Calu3 (cell line): ENCODE results near the gene SERPINB5. TPM values are rescaled to one million over a fixed set of nuclear protein-coding genes. Genes with fewer than 3 reads are reported as not detected.
"Not testable (repeated sequence)": the region's sequence is repeated elsewhere in the genome, so short reads cannot be mapped to it uniquely, and the experiment has no call there.

Source experiments
- BruUV-seq: library from RNA; stranded (reverse); fragments of 400-500 nt; replicated peaks from 2 replicates; lab custom pipeline; 2021; lab: Mats Ljungman, UMichigan
- CTCF ChIA-PET: fragments of 300-600 bp; sonication (Branson Sonifier 250); formaldehyde crosslinking; loops from one replicate; lab custom pipeline; 2022; ENCODE audit warnings: antibody characterized with exemption; lab: Charles Lee
- DNase-seq: peaks from one replicate; pipeline ENCODE4 v3.0.0; 2022
- H3K27ac Mint-ChIP-seq: one replicate; pipeline ENCODE4 v1.8.0; 2022; ENCODE audit warnings: mixed read lengths; ENCODE audit not compliant: unreplicated experiment
- H3K27me3 Mint-ChIP-seq: one replicate; pipeline ENCODE4 v1.8.0; 2022; ENCODE audit warnings: mixed read lengths; ENCODE audit not compliant: unreplicated experiment
- H3K36me3 Mint-ChIP-seq: one replicate; pipeline ENCODE4 v1.8.0; 2022; ENCODE audit warnings: mild to moderate bottlenecking, moderate library complexity, mixed read lengths; ENCODE audit not compliant: insufficient read depth, unreplicated experiment
- H3K4me1 Mint-ChIP-seq: one replicate; pipeline ENCODE4 v1.8.0; 2022; ENCODE audit warnings: mild to moderate bottlenecking, low read depth, mixed read lengths; ENCODE audit not compliant: unreplicated experiment
- H3K4me3 Mint-ChIP-seq: one replicate; pipeline ENCODE4 v1.8.0; 2022; ENCODE audit warnings: mild to moderate bottlenecking, low read depth, moderate library complexity, mixed read lengths; ENCODE audit not compliant: unreplicated experiment
- H3K9me3 Mint-ChIP-seq: one replicate; pipeline ENCODE4 v1.8.0; 2022; ENCODE audit warnings: low read depth, mixed read lengths; ENCODE audit not compliant: unreplicated experiment
- intact Hi-C: fragments of 100-400 bp; cut with micrococcal nuclease; formaldehyde crosslinking; loops from one replicate; pipeline ENCODE4 v1.10.0; 2022; ENCODE audit not compliant: unreplicated experiment
- total RNA-seq: library from RNA; stranded (reverse); gene quantifications from 2 replicates; pipeline ENCODE4 v1.2.3, GENCODE V29; 2022
- TF ChIP-seq, protein P1 (sequence below): fragments of 200-600 bp; IDR thresholded peaks from one replicate; pipeline ENCODE4 v1.8.0; 2022; ENCODE audit warnings: antibody characterized with exemption; ENCODE audit not compliant: unreplicated experiment

The SERPINB5 gene
- total RNA-seq, 1 experiment from 2014 or later: 34.0 TPM

GRCh38 chr18:63446266-63446665, 30.5 kb upstream of the SERPINB5 start:
- no peaks in the 10 kb centered on the region for H3K9me3 Mint-ChIP-seq
- H3K36me3 Mint-ChIP-seq: no peaks in the 10 kb centered on the region
- peaks cover 3% of the 10 kb centered on the region for H3K4me1 Mint-ChIP-seq
- no peak overlapping the region for H3K27ac Mint-ChIP-seq
- no peak for DNase-seq
- H3K27me3 Mint-ChIP-seq: no peaks in the 10 kb centered on the region
- no TSS peak for BruUV-seq
- TF ChIP-seq, protein P1, sequence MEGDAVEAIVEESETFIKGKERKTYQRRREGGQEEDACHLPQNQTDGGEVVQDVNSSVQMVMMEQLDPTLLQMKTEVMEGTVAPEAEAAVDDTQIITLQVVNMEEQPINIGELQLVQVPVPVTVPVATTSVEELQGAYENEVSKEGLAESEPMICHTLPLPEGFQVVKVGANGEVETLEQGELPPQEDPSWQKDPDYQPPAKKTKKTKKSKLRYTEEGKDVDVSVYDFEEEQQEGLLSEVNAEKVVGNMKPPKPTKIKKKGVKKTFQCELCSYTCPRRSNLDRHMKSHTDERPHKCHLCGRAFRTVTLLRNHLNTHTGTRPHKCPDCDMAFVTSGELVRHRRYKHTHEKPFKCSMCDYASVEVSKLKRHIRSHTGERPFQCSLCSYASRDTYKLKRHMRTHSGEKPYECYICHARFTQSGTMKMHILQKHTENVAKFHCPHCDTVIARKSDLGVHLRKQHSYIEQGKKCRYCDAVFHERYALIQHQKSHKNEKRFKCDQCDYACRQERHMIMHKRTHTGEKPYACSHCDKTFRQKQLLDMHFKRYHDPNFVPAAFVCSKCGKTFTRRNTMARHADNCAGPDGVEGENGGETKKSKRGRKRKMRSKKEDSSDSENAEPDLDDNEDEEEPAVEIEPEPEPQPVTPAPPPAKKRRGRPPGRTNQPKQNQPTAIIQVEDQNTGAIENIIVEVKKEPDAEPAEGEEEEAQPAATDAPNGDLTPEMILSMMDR: no peak
- CTCF ChIA-PET: interaction anchor here (0.6 kb wide), 1 partner anchor 16 kb away, joined by 4 read pairs; no protein-coding TSS in a partner anchor
- H3K4me3 Mint-ChIP-seq: no peak overlapping the region
- intact Hi-C loops: no loop called here

DNA sequence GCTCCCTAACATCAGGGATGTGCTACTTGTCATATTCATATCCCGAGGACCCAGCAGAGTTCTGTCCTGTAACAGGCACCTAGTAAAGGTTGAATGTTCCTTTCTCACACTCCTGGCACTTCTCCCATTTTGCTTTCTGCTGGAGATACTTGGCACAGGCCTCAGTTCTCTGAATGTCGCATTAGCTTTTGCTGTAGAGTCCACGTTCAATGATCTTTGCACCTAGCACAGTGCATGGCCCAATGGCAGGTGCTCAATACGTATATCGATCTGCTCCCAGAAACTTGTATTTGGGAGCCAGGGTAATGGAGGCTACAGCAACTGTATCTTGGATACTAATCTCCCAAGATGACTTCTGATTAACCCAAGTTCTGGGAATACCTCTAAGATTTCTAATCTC, 29.7 kb upstream of the SERPINB5 start:
- intact Hi-C loops: no loop called here
- CTCF ChIA-PET: interaction anchor here (1.2 kb wide), 1 partner anchor 25 kb away, joined by 6 read pairs; the partner anchor contains the start of gene VPS4B
- DNase-seq: no peak
- Mint-ChIP-seq H3K4me3 (no peak overlapping the region), H3K27ac (no peak overlapping the region), H3K27me3 (no peaks in the 10 kb centered on the region), H3K9me3 (no peaks in the 10 kb centered on the region), H3K36me3 (no peaks in the 10 kb centered on the region), H3K4me1 (peaks cover 11% of the 10 kb centered on the region)
- BruUV-seq: no TSS peak
- TF ChIP-seq, protein P1: no peak

DNA sequence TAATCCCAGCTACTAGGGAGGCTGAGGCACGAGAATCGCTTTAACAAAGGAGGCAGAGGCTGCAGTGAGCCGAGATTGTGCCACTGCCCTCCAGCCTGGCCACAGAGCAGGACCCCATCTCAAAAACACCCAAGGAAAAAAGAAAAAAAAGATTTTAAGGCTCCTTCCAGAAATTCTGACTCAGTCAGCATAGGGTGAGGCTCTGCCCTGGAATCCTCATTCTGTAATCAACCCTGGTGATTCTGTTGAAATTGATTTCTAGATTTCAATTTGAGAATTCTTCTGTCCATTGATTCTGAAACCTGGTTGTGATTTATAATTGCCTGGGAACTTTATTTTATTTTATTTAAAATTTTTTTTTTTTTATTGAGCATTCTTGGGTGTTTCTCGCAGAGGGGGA, 27.3 kb upstream of the SERPINB5 start:
- Mint-ChIP-seq H3K27me3 (no peaks in the 10 kb centered on the region), H3K36me3 (no peaks in the 10 kb centered on the region), H3K4me1 (peaks cover 30% of the 10 kb centered on the region), H3K4me3 (no peak overlapping the region), H3K9me3 (no peaks in the 10 kb centered on the region), H3K27ac (no peak overlapping the region)
- no TSS peak for BruUV-seq
- TF ChIP-seq, protein P1: no peak
- CTCF ChIA-PET: no interaction called here
- DNase-seq: no peak
- intact Hi-C loops: no loop called here

- TF ChIP-seq, protein P1: no peak
- Mint-ChIP-seq H3K4me3 (no peak overlapping the region), H3K27ac (no peak overlapping the region), H3K27me3 (no peaks in the 10 kb centered on the region), H3K9me3 (no peaks in the 10 kb centered on the region), H3K4me1 (peaks cover 40% of the 10 kb centered on the region), H3K36me3 (no peaks in the 10 kb centered on the region)
- intact Hi-C loops: no loop called here
- CTCF ChIA-PET: no interaction called here
- BruUV-seq: no TSS peak
- no peak for DNase-seq
These were observed 24.7 kb upstream of the SERPINB5 start for GRCh38 chr18:63451799-63452660.

GRCh38 chr18:63452751-63453150, 24.0 kb upstream of the SERPINB5 start:
- H3K36me3 Mint-ChIP-seq, H3K9me3 Mint-ChIP-seq, DNase-seq, H3K27ac Mint-ChIP-seq, BruUV-seq, H3K4me3 Mint-ChIP-seq, intact Hi-C loops, H3K27me3 Mint-ChIP-seq, CTCF ChIA-PET: not testable (repeated sequence)
- H3K4me1 Mint-ChIP-seq: peaks cover 40% of the 10 kb centered on the region
